ENCODE measurements around the gene MCF2L2. TPM values are rescaled to one million over a fixed set of nuclear protein-coding genes. Genes with fewer than 3 reads are reported as not detected.
"Not testable (repeated sequence)": the region's sequence is repeated elsewhere in the genome, so short reads cannot be mapped to it uniquely, and the experiment has no call there.

The MCF2L2 gene
- total RNA-seq, 1 donor from 2014 or later: 0.16 TPM

GRCh38 chr3:183446838-183447205 lies 18.4 kb upstream of the MCF2L2 start:
- DNase-seq (ENCODE audit: low spot score): no peak

DNA sequence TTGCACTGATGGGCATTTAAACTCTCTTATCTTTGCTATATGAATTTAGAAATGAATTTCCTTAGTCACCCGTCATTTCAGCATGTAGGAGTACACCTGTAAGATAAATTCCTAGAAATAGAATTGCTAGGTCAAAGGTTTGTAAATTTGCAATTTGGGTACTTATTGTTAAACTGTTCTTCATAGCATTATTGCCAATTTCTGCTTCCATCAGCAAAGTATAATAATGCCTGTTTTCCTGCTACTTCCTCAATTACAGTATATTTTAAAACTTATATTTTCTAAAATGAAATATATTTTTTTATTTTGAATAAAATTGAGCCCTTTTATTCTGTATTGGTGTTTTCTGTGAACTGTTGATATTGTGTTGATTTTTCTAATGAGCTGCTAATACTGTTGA lies 16.3 kb upstream of the MCF2L2 start:
- DNase-seq (ENCODE audit: low spot score): no peak

DNA sequence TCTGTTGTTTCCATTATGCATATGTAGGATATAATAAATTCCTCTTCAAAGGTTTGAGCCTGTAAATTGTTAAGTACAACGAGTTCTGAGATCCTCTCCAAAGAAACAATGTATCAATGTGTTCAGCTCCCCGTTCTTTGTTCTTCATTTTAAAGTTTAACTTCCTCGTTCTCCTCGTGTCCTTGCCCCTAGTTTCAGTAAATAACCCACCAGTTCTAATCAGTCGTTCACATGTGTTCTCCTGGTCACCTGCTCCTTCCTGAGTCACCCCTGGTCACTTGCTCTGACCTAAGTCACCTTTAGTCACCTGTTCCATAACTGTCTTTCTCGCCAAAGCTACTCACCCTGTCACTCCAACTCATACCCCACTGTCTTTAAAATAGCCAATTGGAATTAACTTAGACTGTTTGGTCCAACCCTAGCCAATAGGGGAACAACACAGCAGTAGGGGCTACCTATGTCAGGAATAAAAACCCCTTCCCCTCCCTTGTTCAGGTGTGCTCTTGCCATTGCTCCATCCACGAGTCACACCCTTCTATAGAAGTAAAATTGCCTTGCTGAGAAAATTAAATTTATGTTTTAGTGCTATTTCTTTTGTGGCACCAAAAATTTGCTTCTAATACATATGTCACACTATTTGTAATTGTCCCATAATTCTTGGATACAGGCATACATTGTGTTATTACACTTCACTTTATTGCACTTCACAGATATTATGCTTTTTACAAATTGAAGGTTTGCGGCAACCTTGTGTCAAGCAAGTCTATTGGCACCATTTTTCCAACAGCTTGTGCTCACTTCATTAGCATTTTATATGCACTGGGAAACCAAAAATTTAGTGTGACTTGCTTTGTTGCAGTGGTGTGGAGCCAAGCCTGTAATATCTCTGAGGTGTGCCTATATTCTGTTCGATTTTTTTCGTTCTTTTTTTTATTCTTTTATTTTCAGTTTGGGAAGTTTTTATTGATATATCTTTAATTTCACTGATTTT lies 15.3 kb upstream of the MCF2L2 start:
- DNase-seq (ENCODE audit: low spot score): no peak

DNA sequence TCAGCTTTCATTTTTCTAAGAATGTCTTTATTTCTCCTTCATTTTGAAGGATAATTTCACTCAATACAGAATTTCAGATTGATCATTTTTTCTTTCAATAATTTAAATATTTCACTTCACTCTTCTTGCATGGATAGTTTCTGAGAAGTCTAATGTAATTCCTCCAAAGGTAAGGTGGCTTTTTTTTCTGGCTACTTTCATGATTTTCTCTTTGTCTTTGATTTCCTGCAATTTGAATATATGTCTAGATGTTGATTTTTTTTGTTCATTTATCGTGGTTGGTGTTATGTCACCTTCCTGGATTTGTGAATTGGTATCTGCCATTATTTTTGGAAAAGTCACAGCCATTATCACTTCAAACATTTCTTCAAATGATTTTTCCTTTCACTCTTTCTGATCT lies 14.6 kb upstream of the MCF2L2 start:
- no peak for DNase-seq (ENCODE audit: low spot score)

GRCh38 chr3:183440521-183440920 lies 12.1 kb upstream of the MCF2L2 start:
- not testable (repeated sequence) for DNase-seq (ENCODE audit: low spot score)

DNA sequence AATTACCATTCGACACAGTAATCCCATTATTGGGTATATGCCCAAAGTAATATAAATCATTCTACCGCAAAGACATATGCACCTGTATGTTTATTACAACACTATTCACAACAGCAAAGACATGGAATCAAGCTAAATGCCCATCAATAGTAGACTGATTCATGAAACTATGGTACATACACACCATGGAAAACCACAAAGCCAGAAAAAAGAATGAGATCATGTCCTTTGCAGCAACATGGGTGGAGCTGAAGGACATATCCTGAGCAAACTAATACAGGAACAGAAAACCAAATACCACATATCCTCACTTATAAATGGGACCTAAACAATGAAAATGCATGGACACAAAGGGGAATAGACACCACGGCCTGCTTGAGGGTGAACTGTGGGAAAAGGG lies 11.1 kb upstream of the MCF2L2 start:
- DNase-seq (ENCODE audit: low spot score): no peak

- DNase-seq (ENCODE audit: low spot score): no peak
These were observed 10.3 kb upstream of the MCF2L2 start for GRCh38 chr3:183438735-183439134.

GRCh38 chr3:183437666-183438564 lies 9.5 kb upstream of the MCF2L2 start:
- no peak for DNase-seq (ENCODE audit: low spot score)

DNA sequence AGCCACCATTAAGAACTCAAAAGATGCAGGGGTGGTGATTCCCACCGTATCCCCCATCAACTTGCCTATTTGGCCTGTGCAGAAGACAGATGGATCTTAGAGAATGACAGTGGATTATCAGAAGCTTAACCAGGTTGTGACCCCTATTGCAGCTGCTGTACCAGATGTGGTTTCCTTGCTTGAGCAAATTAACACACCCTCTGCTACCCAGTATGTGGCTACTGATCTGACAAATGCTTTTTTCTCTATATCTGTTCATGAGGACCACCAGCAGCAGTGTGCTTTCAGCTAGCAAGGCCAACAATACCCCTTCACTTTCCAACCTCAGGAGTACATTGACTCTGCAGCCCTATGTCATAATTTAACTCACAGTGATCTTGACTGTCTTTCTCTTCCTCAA lies 8.6 kb upstream of the MCF2L2 start:
- DNase-seq (ENCODE audit: low spot score): no peak

GRCh38 chr3:183435661-183436060 lies 7.2 kb upstream of the MCF2L2 start:
- DNase-seq (ENCODE audit: low spot score): no peak

GRCh38 chr3:183434992-183435391 lies 6.6 kb upstream of the MCF2L2 start:
- no peak for DNase-seq (ENCODE audit: low spot score)

- no peak for DNase-seq (ENCODE audit: low spot score)
These were observed 6.1 kb upstream of the MCF2L2 start for GRCh38 chr3:183434503-183434902.

DNA sequence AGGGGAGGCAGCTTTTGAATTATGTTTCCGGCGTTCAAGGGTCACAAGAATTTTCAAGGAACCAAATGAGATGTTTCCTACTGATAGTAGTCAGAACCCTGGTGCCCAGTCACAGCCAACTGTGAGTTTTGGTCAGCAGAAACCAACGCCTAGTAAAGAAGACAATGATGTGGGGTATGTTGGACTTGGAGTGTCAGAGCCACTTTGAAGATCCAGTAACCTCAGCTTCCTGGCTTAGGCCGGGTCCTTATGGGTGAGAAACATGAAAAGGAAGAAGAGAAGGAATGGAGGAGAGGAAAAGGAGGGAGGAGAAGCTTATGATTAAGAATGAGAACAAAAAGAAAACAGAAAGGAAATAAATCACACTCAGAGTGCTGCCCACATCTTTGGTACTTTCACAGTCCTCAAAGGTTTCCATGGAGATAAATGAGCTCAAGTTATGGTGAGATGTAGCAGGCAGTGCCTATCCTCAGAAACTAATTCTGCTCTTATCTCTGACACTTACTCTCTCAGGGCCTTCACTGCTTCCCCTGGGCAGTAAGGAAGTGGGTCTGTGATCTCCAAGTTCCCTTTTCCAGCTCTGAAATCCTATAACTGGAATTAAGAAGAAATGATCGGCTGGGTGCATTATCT lies 2.0 kb upstream of the MCF2L2 start:
- no peak for DNase-seq (ENCODE audit: low spot score)

- DNase-seq (ENCODE audit: low spot score): no peak
These were observed 458 bp downstream of the MCF2L2 start for GRCh38 chr3:183427876-183428446.

DNA sequence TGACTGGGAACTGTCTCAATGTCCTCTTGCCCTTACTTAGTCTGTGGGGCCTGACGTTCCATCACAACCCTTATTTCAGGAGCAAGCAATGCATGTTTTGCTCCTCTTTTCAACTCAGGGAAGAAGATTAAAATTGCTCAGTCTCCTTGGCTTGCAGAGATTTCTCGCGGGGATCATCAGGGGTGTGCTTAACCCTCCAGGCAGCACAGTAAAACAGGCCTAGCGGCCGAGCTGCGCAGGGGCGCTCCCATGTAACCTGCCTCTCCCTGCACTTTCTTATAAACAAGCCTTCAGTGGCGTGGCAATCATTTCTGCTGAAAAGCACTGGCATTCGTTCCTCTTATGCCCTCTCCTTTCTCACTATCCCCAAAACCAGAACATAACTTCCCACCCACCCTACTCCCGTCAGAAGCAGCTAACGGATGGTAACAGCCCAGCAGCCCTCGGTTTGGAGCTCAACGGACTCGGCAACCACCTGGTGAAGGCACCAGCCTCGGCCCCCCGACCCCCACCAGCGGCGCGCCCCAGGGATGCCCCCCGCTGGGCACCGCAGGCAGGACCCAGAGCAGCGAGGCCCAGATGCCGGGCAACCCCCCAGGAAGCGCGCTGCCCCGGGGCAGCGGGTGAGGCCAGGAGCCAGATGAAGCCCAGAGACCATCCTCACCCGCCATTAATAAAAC lies 1.1 kb downstream of the MCF2L2 start:
- no peak for DNase-seq (ENCODE audit: low spot score)

DNA sequence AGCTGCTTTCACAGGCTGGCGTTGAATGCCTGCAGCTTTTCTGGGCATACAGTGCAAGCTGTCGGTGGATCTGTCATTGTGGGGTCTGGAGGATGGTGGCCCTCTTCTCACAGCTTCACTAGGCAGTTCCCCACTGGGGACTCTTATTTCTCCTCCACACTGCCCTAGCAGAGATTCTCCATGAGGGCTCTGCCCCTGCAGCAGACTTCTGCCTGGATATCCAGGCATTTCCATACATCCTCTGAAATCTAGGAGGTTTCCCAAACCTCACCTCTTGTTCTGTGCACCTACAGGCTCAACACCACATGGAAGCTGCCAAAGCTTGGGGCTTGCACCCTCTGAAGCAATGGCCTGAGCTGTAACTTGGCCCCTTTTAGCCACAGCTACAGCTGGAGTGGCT lies 9.6 kb downstream of the MCF2L2 start:
- DNase-seq (ENCODE audit: low spot score): not testable (repeated sequence)

DNA sequence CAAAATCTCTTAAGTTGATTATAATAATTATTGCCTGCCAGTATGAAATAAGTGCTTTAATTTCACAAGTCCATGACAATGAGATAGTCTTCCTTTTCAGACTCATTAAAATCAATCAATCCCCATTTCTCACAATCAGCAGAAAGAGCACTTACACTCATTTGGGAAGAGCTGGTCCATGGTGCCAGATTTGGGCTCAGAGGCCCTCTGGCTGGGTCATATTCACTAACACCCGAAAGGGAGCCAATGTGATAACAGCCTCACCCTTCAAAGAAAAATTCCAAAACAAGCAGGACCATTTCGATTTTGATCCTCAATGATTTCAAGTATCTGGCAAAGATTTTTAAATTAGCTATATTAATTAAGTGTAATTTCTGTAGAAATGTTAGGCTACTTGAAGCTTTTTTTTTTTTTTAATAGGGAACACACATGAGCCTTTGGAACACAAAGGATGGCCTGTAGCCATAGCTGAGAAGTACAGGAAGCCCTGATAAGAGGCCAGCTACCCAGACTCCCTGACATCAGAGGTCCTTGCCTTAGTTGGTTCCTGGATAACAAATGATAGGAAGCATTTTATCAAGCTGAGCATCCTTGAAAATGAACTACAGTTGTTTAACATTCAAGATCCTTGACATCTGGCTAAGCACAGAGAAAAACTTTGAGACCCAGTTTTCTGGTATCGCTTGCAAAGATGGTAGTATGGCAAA lies 17.1 kb downstream of the MCF2L2 start:
- DNase-seq (ENCODE audit: low spot score): no peak

DNA sequence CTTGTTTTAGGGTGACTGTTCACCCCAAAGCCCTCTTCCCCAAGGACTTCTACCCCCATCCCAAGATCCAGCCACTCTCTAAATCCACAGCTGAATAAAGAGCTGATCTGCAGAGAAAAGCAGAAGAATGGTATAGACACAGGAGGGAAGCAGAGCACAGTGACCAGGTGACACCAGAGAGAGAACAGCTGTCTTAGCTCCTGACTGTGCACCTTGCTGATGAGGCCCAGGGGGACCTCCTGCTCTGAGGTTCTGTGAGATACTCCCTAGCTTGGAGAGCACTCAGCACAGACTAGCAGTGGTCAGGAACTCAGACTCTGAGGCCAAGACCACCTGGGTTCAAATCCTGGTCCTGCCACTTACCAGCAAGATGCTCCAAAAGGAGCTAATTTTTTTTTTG lies 17.7 kb downstream of the MCF2L2 start:
- no peak for DNase-seq (ENCODE audit: low spot score)

DNA sequence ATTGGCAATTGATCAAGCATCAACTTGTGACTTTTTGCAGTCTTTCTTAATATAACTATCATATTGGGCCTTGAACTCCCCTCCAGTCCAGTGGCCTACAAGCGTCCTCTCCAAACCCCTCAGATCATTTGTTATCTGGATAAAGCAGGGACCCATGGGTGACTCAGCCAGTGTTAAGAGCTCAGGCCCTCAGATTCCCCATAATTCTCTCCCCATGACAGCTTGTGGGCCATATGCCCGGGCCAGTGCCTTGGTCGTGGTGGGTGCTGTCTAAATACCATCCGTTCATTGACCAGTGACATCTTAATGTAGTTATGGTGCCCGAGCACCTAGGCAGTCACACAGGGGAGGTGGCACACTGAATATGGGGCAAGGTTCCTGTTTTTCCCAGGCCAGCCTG lies 18.1 kb downstream of the MCF2L2 start:
- no peak for DNase-seq (ENCODE audit: low spot score)

DNA sequence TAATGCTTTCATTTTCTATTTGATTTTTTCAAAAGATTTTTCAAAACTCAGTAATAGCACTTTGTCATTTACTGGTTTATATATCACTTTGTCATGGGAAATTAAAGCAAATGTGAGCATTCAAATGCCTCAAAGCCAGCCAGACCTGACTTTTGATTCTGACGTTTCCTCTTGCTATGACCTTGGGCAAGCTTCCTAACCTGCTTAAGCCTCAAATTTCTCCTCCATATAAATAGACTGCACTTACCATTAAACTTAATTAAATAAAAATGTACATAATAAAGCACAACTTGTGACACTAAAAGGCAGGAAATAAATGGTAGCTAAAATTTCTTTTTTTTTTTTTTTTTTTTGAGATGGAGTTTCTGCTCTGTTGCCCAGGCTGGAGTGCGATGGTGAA lies 19.2 kb downstream of the MCF2L2 start:
- no peak for DNase-seq (ENCODE audit: low spot score)
